ENCODE measurements around the gene PBX4.

GRCh38 chr19:19615086-19615485 is 3.4 kb downstream of the PBX4 start:
- no peak for TF ChIP-seq GATA2 (IDR thresholded peaks at IDR 0.05; ENCODE audit: low read depth, low read length)
- no peak for TF ChIP-seq GATA3 (IDR thresholded peaks at IDR 0.05; ENCODE audit: low read depth, low read length)

All from SH-SY5Y (cell line).